Measurements from ENCODE around the gene HAPLN1. TPM values are rescaled to one million over a fixed set of nuclear protein-coding genes. Genes with fewer than 3 reads are reported as not detected.
A peak's percentile ranks its signal among the peaks of the same experiment; 100 is the strongest.

The HAPLN1 gene
- total and polyA plus RNA-seq, 2 experiments from 2014 or later = 1.5 to 4.0 TPM

- H3K4me1 ChIP-seq (ENCODE audit: insufficient read depth) = peaks cover 33% of the 10 kb centered on the region
- H3K27me3 ChIP-seq (ENCODE audit: insufficient read depth) = no peaks in the 10 kb centered on the region
- Mint-ChIP-seq H3K27ac (0 out of 2 replicates have a peak overlapping the region, but pooled peaks have one; percentile 0), H3K27me3 (ENCODE audit: insufficient read depth, low read depth, poor library complexity) (no peaks in the 10 kb centered on the region), H3K4me3 (no peak overlapping the region), H3K4me1 (peaks cover 34% of the 10 kb centered on the region), H3K9me3 (no peaks in the 10 kb centered on the region), H3K36me3 (ENCODE audit: low read depth) (no peaks in the 10 kb centered on the region)
- no peaks in the 10 kb centered on the region for H3K9me2 ChIP-seq (ENCODE audit: insufficient read depth)
- no peaks in the 10 kb centered on the region for H3F3A ChIP-seq (replicated peaks; ENCODE audit: low read depth)
- no peak for TF ChIP-seq REST (IDR thresholded peaks at IDR 0.05; ENCODE audit: unreplicated experiment)
- no peak for TF ChIP-seq STAT1 (IDR thresholded peaks at IDR 0.05; ENCODE audit: unreplicated experiment)
- no peak for TF ChIP-seq EZH2 (IDR thresholded peaks at IDR 0.05; ENCODE audit: low read depth, unreplicated experiment)
- no peak for TF ChIP-seq ZNF114 (CRISPR knock-in tag; IDR thresholded peaks at IDR 0.05)
- TF ChIP-seq POLR2AphosphoS5 (IDR thresholded peaks at IDR 0.05; ENCODE audit: low read depth) = no peak
- TF ChIP-seq ZNF331 (CRISPR knock-in tag; IDR thresholded peaks at IDR 0.05; ENCODE audit: low read depth) = no peak
- no peak for TF ChIP-seq CTCF (conservative IDR thresholded peaks at IDR 0.05; ENCODE audit: low read depth in 2 of 2)
- TF ChIP-seq JUNB (IDR thresholded peaks at IDR 0.05; ENCODE audit: unreplicated experiment) = no peak
- TF ChIP-seq EZH2phosphoT487 (IDR thresholded peaks at IDR 0.05; ENCODE audit: unreplicated experiment) = no peak
- TF ChIP-seq ZNF462 (CRISPR knock-in tag; IDR thresholded peaks at IDR 0.05) = no peak
- TF ChIP-seq CREB1 (CRISPR knock-in tag; IDR thresholded peaks at IDR 0.05; ENCODE audit: low read depth) = no peak
- TF ChIP-seq ETS1 (IDR thresholded peaks at IDR 0.05) = no peak
- no peak for TF ChIP-seq NANOG (IDR thresholded peaks at IDR 0.05; ENCODE audit: borderline replicate concordance)
- ATAC-seq (no peak), DNase-seq (ENCODE audit: low spot score) (no peak)
- no peaks in the 10 kb centered on the region for H3K79me2 ChIP-seq (replicated peaks; ENCODE audit: insufficient read depth)
- no peak overlapping the region for H3K4me3 ChIP-seq
- no peak overlapping the region for H2AFZ ChIP-seq
- no peaks in the 10 kb centered on the region for H3K36me3 ChIP-seq (ENCODE audit: insufficient read depth)
- H3K27ac ChIP-seq (ENCODE audit: low read depth) = no peak overlapping the region
- H4K20me1 ChIP-seq (replicated peaks; ENCODE audit: insufficient read depth) = no peaks in the 10 kb centered on the region
- H3K4me2 ChIP-seq = no peak overlapping the region
These were observed 32.4 kb downstream of the HAPLN1 start for GRCh38 chr5:83688281-83688680.
